Right lobe of liver (tissue), 4 donors: Measurements from ENCODE around the gene ZNF165.

Source experiments
- CTCF ChIP-seq, 4 donors: fragments of 200-600 bp in 3 of 4; fragments of 450-650 bp in 1 of 4; IDR thresholded peaks; one replicate each; pipeline versions ENCODE4 v1.5.1 to v1.8.0; 2016 to 2022; ENCODE audit warnings: antibody characterized with exemption in 4 of 4, mild to moderate bottlenecking in 2 of 4
- POLR2A ChIP-seq: fragments of 450-650 bp; IDR thresholded peaks from one replicate; pipeline ENCODE4 v1.6.1; 2017; ENCODE audit warnings: antibody characterized with exemption, mild to moderate bottlenecking
- donor health status: DM: no; HTN: no; CAD: no.
- donor health status: DM: no; HTN: no; CAD: no.
- donor health status: DM: no; HTN: yes; CAD: no.

- TF ChIP-seq POLR2A: no peak
- TF ChIP-seq CTCF (IDR thresholded peaks at IDR 0.05): no peak
Observed at GRCh38 chr6:28089054-28089453, 8.7 kb downstream of the ZNF165 start.
